ENCODE measurements around the gene PARD3B.

Gene PARD3B

DNA sequence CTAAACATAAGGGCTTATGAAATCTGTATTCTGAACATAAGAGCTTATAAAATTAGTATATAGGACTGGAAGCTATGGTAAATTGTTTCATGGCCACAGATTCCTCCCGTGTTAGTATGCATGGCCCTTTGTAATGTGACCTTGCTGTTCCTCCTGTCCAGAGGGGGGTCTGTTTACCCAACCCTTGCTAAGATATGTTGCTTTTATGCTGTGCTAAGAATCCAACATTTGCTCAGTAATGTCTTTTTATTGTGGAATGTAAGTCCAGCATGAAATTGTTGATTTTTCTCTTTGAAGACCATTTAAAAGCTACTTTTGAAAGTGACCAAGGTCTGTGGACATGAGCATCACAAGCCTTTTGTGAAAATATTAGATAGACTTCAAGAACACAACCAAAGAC is 485.4 kb downstream of the PARD3B start:
- no peak for DNase-seq

DNA sequence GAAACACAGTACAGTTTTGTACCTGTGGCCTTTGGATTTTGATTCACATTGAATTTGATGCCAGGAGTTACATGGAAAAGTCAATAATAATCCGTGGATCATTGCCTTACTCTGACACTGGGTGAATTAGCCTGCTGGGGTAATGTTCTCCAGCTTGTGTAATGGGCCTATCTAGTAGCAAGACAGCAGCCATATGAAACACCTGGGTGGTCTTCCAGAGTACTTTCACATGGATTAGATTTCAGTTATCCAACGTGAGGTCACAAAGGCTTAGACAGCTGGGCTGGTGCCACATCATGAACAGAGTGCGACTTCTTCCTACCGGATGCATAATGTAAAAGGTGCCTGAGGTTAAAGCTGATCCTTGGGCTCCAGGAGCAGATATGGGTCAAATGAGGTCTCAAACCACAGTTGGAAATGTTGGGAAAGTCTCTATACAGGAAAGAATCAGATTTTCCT is 486.8 kb downstream of the PARD3B start:
- DNase-seq: no peak

DNA sequence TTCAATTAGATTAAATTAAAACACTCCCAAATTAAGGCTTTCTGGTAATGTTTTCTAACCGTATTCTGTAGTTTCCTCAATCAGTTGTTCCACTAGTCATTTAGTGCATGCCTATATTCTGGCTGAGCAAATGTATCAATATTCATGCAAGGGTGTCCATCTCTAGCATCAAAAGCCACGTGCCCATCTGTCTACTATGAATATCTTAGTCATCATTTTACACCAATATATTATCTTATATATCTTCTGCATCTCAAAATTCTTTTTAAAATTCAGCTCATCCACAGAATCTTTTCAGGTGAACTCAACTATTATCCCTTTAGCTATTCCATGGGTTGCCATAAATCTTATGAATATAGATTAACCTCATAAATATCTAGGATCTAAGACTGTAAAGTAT is 488.2 kb downstream of the PARD3B start:
- DNase-seq: no peak

DNA sequence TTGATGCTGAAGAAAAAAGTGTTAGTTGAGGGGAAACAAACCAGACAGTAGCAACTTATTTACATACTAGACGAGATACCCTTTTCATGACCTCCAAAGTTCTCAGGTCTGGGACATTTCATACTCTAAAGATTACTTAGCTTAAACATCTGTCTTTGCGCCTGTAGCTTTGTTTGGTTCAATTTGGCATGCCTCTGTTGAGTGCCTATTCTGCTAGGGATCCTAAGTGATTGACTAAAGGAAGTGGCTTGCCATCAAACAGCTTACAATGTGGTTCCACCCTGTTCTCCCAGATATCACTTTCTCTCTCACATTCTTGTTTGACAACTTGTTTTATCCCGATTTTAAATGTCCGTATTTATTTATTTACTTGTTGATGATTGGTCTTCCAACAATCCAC is 488.8 kb downstream of the PARD3B start:
- peak; percentile 13 for DNase-seq

DNA sequence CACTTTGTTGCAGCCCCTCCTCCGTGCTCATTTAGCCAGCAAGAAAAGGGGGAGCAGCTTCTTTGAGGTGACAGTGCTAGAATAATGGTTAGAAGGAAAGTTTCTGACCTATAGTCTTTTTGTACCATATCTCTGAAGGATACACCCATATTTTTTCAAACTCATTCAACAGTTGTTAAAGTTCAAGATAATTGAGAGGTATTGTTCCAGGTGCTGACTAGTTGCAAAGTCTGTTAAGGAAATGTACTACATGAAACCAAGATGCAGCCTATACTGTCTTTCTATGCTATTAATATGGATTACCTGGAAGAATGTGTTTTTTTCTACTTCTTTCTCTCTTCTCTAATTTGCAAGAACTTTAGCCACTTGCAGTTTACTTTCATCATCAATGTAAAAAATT is 495.0 kb downstream of the PARD3B start:
- DNase-seq: no peak

DNA sequence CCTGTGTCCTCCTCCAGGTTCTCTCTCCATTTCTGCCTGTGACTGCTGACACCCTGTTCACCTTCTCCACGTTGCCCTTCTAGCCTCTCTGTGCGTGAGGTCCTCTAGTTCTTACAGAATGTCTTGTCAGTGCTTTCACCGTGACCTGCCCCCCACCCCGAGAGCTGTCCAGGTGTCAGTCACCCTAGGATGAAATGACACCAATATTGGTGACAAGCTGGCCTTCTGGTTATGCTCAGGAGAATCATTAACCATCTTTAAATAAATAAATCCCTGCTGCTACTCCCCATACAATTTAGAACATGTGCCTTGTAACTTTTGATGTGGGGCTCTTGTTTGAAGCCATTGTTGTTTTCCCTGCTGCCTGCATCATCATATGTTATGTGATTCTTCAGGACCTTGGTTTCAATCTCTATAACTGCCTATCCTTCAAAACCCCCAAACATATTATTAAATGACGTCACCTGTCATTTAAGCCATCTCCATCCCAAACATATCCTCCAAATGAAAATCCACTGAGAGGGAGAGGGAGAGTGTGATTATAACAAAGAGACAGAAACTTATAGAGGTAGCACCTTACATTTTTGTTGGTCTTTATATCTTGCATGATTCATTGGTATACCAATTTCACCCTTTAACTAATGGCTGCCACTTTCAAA is 496.3 kb downstream of the PARD3B start:
- no peak for DNase-seq

DNA sequence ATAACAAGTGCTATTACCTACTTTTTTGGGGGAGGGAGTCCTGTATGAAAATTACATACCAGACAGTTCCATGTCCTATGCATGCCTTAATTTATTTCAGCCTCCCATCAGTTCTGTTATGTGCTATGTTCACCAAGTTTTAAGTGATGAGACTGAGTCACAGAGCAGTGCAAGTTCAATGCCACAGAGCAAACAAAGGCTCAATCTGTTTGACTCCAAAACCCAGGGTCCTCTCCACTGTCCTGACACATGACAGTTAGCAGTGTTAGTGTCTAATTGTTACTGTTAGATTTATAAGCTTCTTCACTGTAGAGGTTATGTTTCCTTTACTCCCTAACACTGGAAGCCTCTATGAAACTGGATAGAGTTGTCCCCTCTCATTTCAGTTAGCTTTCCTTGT is 498.0 kb downstream of the PARD3B start:
- no peak for DNase-seq

DNA sequence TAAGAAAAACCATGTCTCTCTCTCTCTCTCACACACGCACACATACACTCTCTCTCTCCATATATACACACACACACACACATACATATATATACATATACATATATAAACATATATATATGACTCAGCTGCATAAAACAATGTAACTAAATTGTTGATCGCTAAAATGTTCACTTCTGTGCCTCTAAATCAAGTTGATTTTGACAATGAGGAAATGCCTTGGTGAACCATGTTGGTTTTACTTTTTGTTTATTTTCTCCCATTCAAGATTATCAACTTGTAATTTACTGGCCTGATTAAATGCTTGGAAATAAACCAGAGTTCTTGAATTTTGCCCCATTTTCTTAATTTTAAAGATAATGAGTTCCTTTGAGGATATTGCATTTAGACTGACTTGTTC is 500.4 kb downstream of the PARD3B start:
- DNase-seq: no peak

DNA sequence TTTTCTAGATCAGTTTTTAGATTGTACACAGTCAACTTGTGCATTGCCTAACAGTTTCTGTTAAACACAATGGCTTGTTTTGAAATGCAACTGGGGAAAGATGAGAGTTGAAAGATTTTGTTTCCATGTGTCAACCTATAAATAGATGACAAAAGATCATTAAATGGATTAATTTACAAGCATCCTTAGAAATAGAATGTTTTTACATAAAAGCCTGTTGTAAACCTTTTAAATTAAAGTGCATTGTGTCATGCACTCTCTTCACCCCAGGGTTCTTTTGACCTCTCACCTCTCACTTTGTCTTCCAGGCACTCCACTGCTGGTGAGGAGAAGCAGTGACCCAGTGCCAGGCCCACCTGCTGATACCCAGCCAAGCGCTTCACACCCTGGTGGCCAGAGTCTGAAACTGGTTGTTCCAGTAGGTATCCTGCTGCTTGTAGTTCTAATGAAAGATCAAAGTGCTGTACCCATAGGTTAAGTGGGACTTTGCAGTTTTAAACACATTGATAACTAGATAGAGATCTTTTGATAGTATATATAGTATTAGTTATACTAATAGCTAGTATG is 502.1 kb downstream of the PARD3B start:
- no peak for DNase-seq

DNA sequence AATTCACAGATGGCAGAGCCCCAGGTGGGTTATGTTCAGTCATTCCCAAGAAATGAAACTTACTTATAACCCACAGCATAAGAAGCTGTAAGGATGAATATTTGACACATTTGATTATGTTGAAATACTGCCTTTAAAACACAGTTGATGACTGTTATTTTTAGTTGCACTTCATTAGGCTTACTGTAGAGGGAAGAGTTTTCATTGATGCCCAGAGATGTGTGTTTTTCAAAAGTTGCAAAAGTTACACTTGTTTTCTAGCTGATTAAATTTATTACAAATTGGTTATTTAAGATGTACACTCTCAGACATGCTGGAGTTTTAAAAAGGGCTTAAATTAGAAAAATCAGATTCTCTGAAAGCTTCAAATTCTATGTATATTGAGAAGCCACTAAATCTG is 506.1 kb downstream of the PARD3B start:
- DNase-seq: no peak

DNA sequence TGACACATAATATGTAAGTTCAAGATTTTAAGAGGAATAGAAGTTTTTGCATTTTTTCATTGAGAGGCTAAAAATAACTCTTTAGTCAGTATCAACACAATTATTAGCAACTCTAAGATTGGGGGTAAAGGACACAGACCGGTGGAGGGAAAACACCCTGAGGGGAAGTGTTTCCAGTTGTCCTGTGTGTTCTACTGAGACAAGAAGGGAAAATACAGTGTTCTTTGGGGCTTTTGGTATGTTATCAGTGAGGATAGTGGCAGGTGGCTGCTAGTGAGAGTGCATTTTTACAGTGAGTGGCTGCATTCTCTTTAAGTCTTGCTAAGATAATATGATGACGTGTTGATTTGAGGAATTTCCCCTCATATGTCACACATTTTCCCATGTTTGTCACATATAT is 507.5 kb downstream of the PARD3B start:
- no peak for DNase-seq

DNA sequence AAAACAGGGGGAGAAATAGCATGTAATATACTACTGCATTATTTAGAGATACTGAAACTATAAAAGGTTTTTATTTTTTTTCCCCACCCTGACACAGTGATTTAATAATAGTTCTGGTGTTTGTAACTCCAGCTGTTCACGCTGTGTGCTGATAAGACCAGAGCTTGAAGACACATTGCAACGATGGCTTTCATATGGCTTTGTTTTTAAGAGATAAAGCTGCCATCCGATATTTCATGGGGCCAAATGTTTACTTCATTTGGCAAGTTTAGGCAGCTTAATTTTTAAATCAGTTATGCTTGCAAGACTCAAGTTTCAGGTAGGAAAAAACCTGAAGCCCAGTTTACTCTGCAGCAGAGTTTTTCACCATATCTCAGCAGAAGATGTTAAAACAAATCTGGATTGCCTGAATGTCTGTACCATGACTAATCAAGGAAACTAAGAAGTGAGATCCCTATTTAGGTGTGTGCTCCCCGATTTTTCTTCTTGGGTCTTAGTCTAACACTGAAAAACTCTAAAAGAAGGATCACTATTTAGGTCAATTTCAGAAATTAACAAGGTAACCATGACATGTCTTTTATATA is 508.6 kb downstream of the PARD3B start:
- no peak for DNase-seq

DNA sequence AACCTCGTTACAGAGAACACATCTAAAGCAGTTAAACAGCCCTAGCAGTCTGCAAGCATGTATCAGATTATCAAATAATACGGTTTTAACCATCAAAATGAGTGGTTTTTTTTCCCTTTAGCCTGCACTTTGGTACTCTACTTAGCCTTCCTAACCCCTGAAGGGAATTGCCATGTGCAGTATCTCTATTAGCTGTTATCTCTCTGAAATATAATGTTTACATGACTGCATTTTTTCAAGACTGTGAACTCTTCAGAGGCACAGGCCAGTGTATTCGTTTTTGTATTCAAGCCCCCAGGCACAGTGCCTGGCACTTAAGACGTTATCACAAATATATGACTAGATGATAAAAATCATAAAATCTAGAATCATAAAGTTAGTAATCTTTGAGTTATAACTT is 509.5 kb downstream of the PARD3B start:
- DNase-seq: no peak

DNA sequence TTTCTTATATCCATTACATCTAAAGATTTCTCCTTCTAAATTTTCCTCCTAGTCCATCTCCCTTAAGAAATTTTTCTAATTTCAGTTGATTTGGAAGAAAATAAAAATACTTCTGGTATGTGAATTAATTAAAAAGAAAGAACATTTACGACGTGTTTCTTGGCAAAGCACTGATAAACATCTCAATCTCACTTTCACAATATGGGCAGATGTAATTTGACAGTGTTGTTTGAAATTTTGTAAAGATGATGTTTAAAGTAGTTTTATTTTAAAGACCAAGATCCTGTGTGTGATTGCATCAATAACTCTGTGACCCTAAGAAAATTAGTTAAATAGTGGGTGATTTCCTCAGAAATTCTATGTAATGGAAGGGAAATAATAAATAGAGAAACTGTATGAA is 510.0 kb downstream of the PARD3B start:
- DNase-seq: no peak

DNA sequence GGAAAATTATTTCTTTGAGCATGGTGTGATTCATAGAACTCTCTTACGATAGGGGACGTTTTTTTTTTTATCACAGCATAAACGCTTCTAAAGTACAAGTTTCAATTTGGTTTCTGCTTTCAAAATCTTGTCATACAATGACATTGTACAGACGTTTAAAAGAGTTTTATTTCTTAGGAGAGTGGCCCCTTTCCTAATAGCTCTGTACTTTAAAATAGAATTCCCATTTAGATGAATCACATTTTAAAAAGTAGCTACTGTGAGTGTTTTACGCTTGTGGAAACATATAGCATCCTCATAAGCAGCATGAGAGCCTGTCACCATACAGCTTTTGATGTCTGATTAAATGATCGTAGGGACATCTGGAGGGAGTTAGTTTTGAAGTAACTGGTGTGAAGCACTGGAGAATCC is 510.9 kb downstream of the PARD3B start:
- DNase-seq: no peak

DNA sequence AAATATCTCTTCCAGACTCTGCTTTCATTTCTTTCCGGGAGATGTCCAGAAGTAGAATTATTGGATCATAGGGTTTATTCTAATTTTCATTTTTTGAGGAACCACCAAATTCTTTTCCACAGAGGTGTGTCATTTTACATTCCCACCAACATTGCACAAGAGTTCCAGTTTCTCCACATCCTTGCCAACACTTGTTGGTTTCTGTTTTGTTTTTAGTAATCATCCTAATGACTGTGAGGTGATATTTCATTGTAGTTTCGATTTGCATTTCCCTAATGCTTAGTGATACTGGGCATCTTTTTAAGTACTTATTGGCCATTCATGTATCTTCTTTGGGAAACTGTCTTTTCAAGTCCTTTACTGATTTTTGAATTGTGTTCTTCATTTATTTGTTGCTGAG is 513.1 kb downstream of the PARD3B start:
- DNase-seq: no peak

DNA sequence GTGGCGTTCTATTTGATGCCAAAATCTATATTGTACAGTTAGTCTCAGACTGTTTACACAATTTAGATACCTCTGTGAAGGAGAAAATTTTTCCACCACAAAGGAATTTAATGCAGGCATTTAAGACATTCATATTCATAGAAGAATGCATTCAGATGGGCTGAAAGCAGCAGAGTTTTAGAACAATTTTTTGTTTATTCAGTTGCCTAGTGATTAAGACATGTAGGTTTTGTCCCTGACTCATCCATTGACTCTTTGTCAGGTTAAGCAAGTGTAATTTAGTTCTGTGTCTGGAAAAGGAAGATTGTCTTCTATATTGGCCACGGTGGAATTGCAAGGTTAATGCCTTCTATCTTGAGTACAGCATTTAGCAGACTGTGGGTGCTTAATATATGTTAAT is 515.0 kb downstream of the PARD3B start:
- DNase-seq: no peak

DNA sequence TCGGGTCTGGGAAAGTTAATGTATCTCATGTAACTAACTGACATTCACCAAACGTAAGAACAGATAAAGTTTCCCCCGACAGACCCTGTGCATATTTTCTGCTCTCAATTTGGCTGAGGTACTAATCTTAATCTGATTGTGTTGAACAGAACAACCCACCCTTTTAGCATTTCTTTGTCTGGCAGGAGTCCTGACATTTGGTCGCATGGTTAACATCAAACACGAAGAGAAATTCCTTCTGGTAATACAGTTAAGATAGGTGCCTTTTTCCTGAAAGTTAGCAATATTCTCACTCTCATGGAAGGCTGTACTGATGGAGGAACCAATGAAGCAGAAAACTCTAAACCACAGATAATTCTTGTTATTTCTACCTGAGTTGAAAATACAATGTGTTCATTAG is 520.8 kb downstream of the PARD3B start:
- DNase-seq: no peak

DNA sequence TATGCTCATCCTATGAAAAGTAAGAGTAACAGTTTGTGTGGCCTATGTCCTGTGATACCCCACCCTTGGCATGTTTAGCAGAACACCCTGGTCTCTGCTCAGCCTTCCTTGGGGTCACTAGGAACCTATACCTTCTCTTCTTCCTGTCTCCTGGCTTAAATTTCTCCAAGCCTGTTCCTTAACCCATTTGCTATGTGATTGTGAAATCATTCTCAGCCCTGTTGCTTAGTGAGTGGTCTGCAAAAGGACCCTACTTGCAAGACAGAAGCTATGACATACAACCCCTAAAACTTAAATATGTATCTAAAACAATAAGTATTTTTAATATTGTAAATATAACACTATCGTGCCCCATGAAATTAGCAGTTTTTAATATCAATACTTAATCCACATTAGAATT is 524.7 kb downstream of the PARD3B start:
- DNase-seq: no peak

DNA sequence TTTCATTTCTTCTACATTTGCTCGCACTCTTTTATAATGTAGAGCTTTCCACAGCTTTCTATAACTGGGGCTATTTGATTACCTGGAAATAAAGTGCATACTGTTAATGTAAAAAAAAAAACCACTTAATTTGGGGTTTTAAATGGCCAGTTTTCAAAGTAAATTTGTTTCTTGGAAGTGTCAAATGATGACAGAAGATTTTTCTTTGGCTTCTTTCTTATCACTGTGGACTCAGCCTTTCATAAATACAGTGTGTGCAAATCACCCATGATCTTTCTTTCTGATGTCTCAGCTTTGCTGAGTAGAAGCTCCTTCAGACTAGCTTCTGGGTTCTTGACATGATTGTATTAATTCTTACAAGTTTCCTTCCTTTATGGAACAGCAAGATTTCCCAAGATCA is 525.6 kb downstream of the PARD3B start:
- DNase-seq: no peak

DNA sequence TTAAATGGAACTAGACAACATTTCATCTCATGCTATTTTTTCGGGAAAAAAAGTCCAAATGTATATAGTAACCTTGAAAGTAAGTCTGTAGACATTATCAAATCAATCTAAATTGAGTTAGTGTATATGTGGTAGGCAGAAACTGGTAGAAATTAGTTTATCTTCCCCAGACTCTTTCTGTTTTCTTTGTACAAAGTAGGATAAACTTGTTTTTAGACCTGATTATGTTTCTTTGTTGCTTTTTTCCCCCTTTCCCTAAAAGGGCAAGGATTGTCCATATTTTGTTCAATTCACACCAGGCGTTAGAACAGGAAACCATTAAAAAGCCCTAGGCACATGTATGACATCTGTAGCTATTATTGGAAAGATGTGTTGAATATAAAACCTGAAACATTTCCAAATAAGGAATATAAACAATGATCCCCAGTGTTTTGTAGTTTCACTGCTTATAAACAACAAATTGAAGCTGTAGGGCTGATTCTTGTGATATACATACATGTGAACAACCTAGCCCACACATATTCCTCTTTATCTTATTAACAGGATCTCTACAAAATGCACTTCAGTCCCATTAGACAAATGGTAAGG is 528.3 kb downstream of the PARD3B start:
- no peak for DNase-seq

DNA sequence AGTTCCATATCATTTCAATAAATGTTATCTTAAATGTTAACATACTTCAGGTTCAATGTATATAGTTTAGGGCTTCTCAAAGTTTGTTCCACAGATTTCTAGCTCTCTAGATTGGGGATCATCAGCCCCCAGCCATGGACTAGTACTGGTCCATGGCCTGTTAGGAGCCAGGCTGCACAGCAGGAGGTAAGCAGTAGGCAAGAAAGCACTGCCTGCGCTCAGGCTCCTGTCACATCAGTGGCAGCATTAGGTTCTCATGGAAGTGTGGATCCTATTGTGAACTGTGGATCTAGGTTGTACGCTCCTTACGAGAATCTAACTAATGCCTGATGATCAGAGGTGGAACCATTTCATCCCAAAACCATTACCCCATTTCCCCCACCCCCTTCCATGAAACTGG is 531.1 kb downstream of the PARD3B start:
- peak; percentile 27 for DNase-seq

DNA sequence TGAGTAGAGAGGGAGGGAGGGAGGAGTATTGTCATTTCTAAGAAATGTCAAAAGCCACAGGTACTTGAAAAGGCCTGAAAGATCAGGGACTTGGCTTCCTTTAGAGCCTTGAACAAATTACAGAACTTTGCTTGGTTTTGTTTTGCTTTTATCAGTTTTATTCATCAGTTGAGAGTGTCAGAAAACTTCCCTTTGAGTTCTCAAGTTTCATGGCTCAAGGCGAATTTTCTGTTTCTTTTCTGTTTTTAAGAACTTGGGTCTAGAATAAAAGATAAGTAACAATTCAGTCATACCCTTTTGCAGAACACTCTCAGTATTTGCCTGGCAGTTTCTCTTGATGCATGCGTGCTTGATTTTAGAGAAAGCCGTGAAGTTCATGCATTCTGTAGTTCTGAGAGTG is 531.9 kb downstream of the PARD3B start:
- peak; percentile 15 for DNase-seq

DNA sequence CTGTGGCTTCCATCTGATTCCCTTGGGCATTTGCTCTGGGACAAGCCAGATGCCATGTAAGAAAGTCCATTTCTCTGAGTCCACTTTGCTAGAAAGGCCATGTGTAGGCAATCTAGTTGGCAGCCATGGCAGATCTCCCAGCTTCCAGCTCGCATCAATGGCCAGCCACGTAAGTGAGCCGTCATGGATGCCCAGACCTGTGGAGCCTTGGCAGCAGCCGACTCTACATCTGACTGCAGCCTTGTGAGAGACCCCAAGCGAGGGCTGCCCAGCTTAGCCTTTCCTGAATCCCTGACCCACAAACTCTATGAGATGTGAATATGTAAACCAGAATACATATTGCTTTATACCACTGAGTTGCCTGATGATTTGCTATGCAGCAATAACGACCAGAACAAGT is 533.5 kb downstream of the PARD3B start:
- no peak for DNase-seq
